ENCODE results near the gene PIGU.

PIGU gene

DNA sequence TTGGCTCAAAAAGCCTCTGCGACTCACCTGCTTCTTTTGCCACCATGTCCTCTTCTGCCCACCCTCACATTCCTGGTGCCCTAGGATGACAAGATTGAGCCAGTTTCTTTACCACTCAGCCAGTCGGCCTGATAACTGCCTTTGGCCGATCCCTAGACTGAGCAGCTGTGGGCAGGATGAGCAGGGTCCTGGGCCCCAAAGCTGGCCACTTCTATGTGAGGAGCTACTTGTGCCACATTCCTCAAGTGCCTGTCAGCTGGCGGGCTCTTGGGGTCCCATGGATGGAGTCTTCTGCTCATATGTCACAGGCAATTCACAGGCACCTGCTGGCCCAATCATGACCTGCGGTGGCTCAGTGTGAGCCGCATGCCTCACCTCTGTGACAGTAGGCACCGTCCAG is 144.1 kb downstream of the PIGU start:
- H3K4me3 ChIP-seq (ENCODE audit: low read depth, low read length), result no peak overlapping the region
- TF ChIP-seq, protein P1, sequence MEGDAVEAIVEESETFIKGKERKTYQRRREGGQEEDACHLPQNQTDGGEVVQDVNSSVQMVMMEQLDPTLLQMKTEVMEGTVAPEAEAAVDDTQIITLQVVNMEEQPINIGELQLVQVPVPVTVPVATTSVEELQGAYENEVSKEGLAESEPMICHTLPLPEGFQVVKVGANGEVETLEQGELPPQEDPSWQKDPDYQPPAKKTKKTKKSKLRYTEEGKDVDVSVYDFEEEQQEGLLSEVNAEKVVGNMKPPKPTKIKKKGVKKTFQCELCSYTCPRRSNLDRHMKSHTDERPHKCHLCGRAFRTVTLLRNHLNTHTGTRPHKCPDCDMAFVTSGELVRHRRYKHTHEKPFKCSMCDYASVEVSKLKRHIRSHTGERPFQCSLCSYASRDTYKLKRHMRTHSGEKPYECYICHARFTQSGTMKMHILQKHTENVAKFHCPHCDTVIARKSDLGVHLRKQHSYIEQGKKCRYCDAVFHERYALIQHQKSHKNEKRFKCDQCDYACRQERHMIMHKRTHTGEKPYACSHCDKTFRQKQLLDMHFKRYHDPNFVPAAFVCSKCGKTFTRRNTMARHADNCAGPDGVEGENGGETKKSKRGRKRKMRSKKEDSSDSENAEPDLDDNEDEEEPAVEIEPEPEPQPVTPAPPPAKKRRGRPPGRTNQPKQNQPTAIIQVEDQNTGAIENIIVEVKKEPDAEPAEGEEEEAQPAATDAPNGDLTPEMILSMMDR (IDR thresholded peaks at IDR 0.05; ENCODE audit: low read depth, low read length, missing control alignments), result no peak
- no peak for DNase-seq (ENCODE audit: low read depth)

DNA sequence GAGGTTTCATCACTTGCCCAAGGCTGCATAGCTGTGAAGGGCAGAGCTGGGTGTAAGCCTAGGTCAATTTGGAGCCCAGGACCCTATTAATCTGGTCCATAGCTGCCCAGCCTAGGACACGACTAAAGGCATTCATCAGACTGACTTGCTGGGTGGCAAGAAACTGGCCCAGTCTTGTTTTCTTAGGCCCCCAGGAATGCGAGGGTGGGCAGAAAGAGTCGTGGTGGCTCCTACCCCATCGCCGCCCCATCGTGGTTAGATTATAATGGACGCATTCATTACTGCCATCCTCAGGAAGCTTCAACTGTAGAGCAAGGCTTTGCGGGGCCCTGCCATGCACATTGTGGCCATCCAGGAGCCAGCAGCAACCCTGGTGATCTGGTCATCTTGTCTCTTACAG is 144.6 kb downstream of the PIGU start:
- DNase-seq (ENCODE audit: low read depth), result no peak
- TF ChIP-seq, protein P1 (IDR thresholded peaks at IDR 0.05; ENCODE audit: low read depth, low read length, missing control alignments), result no peak
- H3K4me3 ChIP-seq (ENCODE audit: low read depth, low read length), result no peak overlapping the region

DNA sequence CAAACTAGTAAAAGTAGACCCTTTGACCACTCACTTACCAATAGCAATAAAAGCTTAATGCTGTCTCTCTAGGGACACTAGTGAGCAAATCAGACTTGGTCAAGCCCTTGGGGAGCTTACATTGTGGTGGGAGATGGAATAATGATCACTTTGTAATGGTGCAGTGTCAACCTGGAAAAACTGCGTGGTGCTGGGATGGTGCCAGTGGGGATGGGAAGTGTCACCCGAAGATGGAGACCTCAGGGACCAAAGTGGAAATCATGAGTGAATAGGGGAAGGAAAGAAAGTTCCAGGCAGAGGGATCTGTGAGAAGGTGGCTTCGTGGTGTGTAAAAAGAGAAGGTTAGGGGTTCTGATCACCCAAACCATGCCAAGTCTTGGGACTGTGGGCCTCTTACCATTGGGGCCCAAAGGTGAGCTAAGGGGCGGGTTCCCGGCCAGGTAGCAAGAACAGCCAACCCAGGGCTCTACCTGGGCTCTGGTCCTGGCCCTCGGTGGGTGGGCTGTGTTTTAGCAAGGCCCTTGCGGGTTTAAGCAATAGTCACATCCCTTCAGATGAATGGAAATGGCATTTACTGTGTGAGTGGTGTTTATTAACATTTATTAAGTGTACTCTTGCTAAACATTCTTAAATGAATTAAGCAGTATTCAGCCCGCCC is 145.2 kb downstream of the PIGU start:
- no peak for DNase-seq (ENCODE audit: low read depth)
- H3K4me3 ChIP-seq (ENCODE audit: low read depth, low read length), result no peak overlapping the region
- TF ChIP-seq, protein P1 (IDR thresholded peaks at IDR 0.05; ENCODE audit: low read depth, low read length, missing control alignments), result no peak

DNA sequence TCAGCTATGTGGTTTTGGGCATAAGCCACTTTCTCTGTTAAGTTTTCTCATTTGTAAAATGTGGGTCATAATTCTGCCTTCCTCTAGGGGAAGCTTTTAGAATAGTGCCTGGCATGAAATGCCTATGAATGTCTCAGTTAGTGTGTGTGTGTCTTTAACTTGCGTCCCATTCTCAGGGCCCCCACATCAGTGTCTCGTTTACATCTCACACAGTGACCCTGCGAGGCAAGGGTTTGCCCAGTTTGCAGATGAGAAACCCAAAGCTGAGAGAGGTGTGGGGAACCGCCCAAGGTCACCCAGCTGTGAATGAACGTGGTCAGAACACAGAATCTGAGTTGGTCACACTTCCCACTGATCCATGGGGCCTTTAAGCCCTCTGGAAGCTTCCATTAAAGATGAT is 146.6 kb downstream of the PIGU start:
- H3K4me3 ChIP-seq (ENCODE audit: low read depth, low read length), result no peak overlapping the region
- DNase-seq (ENCODE audit: low read depth), result no peak
- TF ChIP-seq, protein P1 (IDR thresholded peaks at IDR 0.05; ENCODE audit: low read depth, low read length, missing control alignments), result no peak

DNA sequence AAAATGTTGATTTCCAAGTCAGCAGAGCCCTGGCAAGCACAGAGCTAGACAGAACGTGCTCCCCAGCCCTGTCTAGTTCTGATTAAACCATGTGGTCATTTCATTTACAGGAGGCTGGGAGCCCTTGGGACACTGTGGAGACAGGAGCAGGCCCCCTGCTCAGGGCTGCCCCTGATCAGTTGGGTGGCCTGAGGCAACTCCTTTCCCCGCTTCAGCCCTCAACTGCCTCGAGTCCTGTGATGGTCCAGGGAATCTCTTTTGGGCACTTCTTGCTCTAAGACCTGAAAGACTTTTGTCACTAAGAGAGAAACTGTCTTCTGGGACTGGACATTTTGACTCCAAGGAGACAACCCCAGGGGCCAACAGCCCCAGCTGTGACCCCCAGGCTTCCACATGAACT is 147.2 kb downstream of the PIGU start:
- DNase-seq (ENCODE audit: low read depth), result no peak
- H3K4me3 ChIP-seq (ENCODE audit: low read depth, low read length), result no peak overlapping the region
- TF ChIP-seq, protein P1 (IDR thresholded peaks at IDR 0.05; ENCODE audit: low read depth, low read length, missing control alignments), result no peak

DNA sequence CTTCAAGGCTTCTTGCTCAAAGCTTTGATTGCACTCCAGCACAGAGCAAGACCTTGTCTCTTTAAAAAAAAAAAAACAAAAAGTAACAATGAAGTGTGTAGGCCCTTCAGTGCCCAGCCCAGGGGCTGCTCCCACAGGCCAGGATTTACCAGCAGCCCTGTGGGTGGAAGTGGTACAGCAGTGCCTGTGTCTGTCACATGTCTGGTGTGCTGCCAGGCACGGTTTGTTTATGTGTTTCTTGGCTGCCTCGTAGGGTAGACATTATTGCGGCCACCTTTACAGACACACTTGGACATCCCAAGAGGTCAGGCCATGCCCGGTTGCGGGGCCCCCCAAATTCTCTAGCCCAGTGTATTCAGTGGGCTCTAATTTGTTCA is 148.0 kb downstream of the PIGU start:
- DNase-seq (ENCODE audit: low read depth), result no peak
- TF ChIP-seq, protein P1 (IDR thresholded peaks at IDR 0.05; ENCODE audit: low read depth, low read length, missing control alignments), result no peak
- H3K4me3 ChIP-seq (ENCODE audit: low read depth, low read length), result no peak overlapping the region

DNA sequence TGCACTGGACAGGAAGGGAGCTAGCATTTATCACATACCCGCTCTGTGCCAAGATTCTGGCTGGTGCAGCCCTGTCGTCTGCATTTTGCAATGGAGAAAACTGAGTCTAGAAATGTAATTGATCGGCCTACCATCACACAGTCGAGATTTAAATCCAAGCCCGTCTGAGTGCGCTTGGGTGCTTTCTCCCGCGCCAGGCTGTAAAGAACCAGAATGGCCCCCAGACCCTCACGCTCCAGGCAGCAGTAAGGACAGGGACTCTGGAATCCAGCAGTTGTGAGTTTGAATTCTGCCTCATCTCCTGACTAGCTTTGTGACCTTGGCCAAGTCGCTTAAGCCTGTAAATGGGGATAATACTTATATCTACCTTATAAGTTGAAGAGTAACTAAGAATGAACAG is 149.9 kb downstream of the PIGU start:
- H3K4me3 ChIP-seq (ENCODE audit: low read depth, low read length), result no peak overlapping the region
- DNase-seq (ENCODE audit: low read depth), result no peak
- TF ChIP-seq, protein P1 (IDR thresholded peaks at IDR 0.05; ENCODE audit: low read depth, low read length, missing control alignments), result no peak
